Lower lobe of right lung (tissue), 2 donors: Measurements from ENCODE around the gene LAMTOR4. TPM values are rescaled to one million over a fixed set of nuclear protein-coding genes. Genes with fewer than 3 reads are reported as not detected.

Experiments used
- ATAC-seq, 2 donors: fragments of 200-7000 bp; cut with Tn5 transposase; one replicate each; pipeline ENCODE4 v1.9.1; 2020 to 2022; ENCODE audit warnings: mild to moderate bottlenecking in 2 of 2, moderate library complexity in 2 of 2
- DNase-seq: peaks from one replicate; pipeline ENCODE4 v3.0.0-alpha.2; 2020
- H3K27ac ChIP-seq: fragments of 200-600 bp; one replicate; pipeline ENCODE4 v1.8.0; 2022
- H3K27me3 ChIP-seq: fragments of 200-600 bp; one replicate; pipeline ENCODE4 v1.8.0; 2022; ENCODE audit warnings: low read depth
- H3K36me3 ChIP-seq: fragments of 200-600 bp; one replicate; pipeline ENCODE4 v1.8.0; 2022; ENCODE audit warnings: mild to moderate bottlenecking
- H3K4me1 ChIP-seq: fragments of 200-600 bp; one replicate; pipeline ENCODE4 v1.8.0; 2022
- H3K4me3 ChIP-seq: fragments of 200-600 bp; one replicate; pipeline ENCODE4 v1.8.0; 2022; ENCODE audit warnings: mild to moderate bottlenecking
- H3K9me3 ChIP-seq: fragments of 200-600 bp; one replicate; pipeline ENCODE4 v1.8.0; 2022
- CTCF ChIP-seq: fragments of 200-600 bp; IDR thresholded peaks from one replicate; pipeline ENCODE4 v1.8.0; 2022; ENCODE audit warnings: antibody characterized with exemption, mild to moderate bottlenecking
- intact Hi-C: fragments of 100-400 bp; cut with DNase I; formaldehyde crosslinking; loops from one replicate; pipeline ENCODE4 v1.11.0; 2022
- total RNA-seq: library from RNA; stranded (reverse); fragmentation: NEBNext Ultra II Directional; extraction: Animal tissue kit (Norgen Biotek cat#: 25700); gene quantifications from one replicate; pipeline ENCODE4 v1.2.1, GENCODE V29; 2021
- donor health status: DM: no; HTN: yes; CAD: no; lungs with severe emphysema.

The LAMTOR4 gene
- total RNA-seq, 1 donor from 2014 or later: 131 TPM

DNA sequence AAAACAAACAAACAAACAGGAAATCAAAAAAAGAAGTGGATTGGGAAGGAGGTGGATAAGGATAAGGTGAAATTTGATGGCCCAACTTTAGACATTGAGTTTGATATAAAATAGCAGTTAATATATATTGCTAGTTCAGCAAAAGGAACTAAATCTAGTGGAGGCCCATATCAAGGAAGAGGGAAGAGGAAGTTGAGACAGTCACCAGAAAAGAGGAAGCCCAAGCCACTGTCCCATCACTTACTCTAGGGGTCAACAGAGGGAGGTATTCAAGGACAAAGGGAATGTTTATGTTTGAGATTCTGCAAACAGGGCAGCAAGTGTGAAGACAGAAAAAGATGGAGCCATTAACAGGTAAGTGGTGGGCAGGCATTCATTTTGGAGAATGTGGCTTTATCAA, 3.7 kb downstream of the LAMTOR4 start:
- no peak overlapping the region for H3K4me3 ChIP-seq
- peaks cover 45% of the 10 kb centered on the region for H3K36me3 ChIP-seq
- H3K4me1 ChIP-seq: peaks cover 62% of the 10 kb centered on the region
- no peaks in the 10 kb centered on the region for H3K27me3 ChIP-seq
- H3K27ac ChIP-seq: peak overlapping the region; percentile 18
- ATAC-seq (no peak), DNase-seq (no peak)
- no peak for TF ChIP-seq CTCF
- H3K9me3 ChIP-seq: no peaks in the 10 kb centered on the region
- intact Hi-C loops: no loop called here

DNA sequence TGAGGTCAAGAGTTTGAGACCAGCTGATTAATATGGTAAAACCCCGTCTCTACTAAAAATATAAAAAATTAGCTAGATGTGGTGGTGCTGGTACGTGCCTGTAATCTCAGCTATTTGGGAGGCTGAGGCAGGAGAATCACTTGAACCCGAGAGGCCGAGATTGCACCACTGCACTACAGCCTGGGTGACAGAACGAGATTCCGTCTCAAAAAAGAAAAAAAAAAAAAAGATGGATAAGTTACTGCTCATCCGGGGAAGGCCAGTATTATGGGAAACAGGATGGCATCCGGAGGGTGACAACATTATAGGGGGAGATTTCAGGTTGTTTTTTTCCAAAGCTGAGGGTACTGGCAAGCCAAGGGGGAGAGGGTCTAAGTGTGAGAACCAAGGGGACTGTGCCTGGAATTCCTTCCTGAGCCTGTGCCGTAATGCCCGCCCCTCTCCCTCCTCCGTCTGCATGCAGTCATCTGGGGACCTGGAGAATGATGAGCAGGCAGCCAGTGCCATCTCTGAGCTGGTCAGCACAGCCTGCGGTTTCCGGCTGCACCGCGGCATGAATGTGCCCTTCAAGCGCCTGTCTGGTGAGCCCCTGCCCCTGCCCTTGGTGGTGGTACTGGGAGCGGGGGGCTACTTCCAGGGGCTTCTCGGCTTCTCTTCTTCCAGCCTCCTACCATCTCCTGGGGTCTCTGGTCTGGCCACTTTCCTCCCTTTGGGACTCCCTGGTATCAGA, 4.4 kb downstream of the LAMTOR4 start:
- Histone ChIP-seq H3K27ac (no peak overlapping the region), H3K9me3 (no peaks in the 10 kb centered on the region), H3K4me1 (peaks cover 64% of the 10 kb centered on the region), H3K4me3 (no peak overlapping the region), H3K36me3 (peaks cover 45% of the 10 kb centered on the region), H3K27me3 (no peaks in the 10 kb centered on the region)
- intact Hi-C loops: no loop called here
- ATAC-seq (no peak), DNase-seq (no peak)
- TF ChIP-seq CTCF: no peak

DNA sequence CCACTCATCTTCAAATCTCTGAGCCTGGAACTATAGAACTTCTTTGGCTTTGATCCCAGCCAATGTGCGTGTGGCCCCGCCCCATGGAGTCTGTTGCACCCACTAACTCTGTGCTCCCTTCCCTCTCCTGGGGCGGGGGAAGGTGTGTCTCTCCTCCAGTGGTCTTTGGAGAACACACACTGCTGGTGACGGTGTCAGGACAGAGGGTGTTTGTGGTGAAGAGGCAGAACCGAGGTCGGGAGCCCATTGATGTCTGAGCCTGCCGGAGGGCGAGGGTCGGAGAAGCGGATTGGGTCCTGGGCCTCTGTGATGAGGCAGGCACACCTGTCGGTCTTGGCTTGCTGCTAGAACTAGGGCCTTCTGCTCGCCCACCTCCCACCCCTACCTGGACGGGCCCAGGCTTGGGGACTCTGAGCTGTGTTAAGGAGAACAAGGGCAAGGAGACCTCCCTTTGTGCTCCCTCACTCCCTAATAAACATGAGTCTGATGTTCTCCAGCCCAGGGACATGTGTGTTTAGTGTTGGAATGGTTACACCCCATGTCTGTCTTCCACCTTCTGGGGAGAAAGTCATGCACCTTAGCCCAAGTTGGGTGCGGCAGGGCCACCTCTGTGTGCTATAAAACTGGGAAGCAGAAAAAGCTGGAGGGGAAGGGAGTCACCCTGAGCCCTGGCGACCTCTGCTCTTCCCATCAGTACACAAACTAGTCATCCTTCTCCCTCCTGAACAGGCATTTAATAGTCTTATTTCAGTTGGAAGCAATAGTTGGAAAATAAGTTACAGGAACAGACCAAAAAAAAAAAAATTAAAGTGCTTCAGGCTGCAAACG, 5.2 kb downstream of the LAMTOR4 start:
- no peak for ATAC-seq
- H3K36me3 ChIP-seq: peaks cover 45% of the 10 kb centered on the region
- no peak for TF ChIP-seq CTCF
- intact Hi-C loops: no loop called here
- no peak overlapping the region for H3K4me3 ChIP-seq
- no peaks in the 10 kb centered on the region for H3K9me3 ChIP-seq
- no peak for DNase-seq
- no peak overlapping the region for H3K27ac ChIP-seq
- H3K27me3 ChIP-seq: no peaks in the 10 kb centered on the region
- peaks cover 65% of the 10 kb centered on the region for H3K4me1 ChIP-seq

GRCh38 chr7:100154651-100155491, 6.2 kb downstream of the LAMTOR4 start:
- Histone ChIP-seq H3K4me3 (no peak overlapping the region), H3K27me3 (no peaks in the 10 kb centered on the region), H3K27ac (no peak overlapping the region), H3K36me3 (peaks cover 45% of the 10 kb centered on the region), H3K9me3 (no peaks in the 10 kb centered on the region), H3K4me1 (peaks cover 62% of the 10 kb centered on the region)
- intact Hi-C loops: no loop called here
- TF ChIP-seq CTCF: no peak
- DNase-seq: no peak
- no peak for ATAC-seq

GRCh38 chr7:100155553-100156317, 7.0 kb downstream of the LAMTOR4 start:
- no peak for TF ChIP-seq CTCF
- intact Hi-C loops: no loop called here
- Histone ChIP-seq H3K4me3 (no peak overlapping the region), H3K27ac (no peak overlapping the region), H3K4me1 (peaks cover 55% of the 10 kb centered on the region), H3K9me3 (no peaks in the 10 kb centered on the region), H3K36me3 (peaks cover 45% of the 10 kb centered on the region), H3K27me3 (no peaks in the 10 kb centered on the region)
- no peak for ATAC-seq
- no peak for DNase-seq
